ENCODE measurements around the gene NHSL1. TPM values are rescaled to one million over a fixed set of nuclear protein-coding genes. Genes with fewer than 3 reads are reported as not detected.

NHSL1 gene
- total RNA-seq, 1 donor from 2014 or later = 23.1 TPM

DNA sequence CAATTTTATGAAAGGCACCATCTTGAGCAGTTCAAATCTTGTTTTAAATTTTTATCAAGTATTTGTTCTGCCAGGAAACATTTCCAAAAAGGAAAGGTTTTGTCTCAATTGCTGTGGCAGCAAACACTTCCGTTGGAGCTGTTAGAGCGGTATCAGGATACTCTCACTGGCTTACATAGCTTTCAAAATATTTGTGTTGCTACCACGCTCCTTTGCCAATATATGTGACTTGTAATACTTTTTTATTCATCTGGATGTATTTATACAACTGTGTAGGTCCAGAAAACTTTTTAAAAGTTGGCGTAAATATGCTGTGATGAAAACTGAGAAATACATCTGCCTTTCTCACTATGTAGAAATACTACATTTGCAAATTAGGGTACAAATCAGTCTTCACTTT, 37.8 kb upstream of the NHSL1 start:
- Histone ChIP-seq H3K27me3 (no peaks in the 10 kb centered on the region), H3K36me3 (no peaks in the 10 kb centered on the region), H3K4me1 (peaks cover 14% of the 10 kb centered on the region), H3K4me3 (no peak overlapping the region), H3K27ac (no peak overlapping the region), H3K9me3 (no peaks in the 10 kb centered on the region)
- TF ChIP-seq CTCF (IDR thresholded peaks at IDR 0.05) = no peak
- TF ChIP-seq POLR2A (IDR thresholded peaks at IDR 0.05) = no peak
- no peak for TF ChIP-seq POLR2AphosphoS5 (IDR thresholded peaks at IDR 0.05; ENCODE audit: insufficient read depth in 1 of 2, low read depth in 1 of 2)
- DNase-seq (ENCODE audit: extremely low spot score in 2 of 2) = no peak
- intact Hi-C loops (cut with DNase I) = no loop called here

DNA sequence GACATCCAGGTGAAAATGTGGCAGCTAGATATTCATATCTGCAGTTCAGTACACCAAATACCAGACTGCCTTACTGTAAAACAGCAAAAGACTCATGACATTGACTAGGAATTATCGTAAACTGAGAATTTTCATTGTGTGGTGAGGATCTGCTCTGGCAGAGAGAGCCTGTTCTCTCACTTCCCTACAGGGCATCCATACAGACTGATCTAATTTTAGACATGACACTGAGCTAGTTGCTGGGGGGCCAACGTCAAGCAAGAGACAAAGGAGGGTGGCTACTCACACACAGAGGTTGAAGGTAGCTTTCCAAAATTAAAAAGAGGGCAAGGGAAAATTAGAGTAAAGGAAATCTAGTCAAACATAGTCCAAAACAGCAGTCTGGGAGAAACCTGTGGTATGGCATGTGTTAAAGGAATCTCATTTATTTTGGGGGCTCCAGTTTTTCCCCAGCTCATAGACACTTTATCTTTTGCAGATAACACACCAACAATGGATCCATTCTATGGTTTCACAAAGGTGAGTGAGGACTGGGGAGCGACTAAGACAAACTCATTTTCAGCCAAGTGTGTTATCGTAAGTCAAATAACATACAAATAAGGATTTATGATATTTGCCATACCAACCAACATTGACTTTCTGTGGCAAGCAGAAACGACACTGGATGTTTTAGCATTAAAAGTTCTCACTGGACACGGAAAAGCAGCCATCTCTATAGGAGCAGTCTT, 36.6 kb upstream of the NHSL1 start:
- DNase-seq (ENCODE audit: extremely low spot score in 2 of 2) = no peak
- Histone ChIP-seq H3K27me3 (no peaks in the 10 kb centered on the region), H3K4me3 (no peak overlapping the region), H3K4me1 (peaks cover 10% of the 10 kb centered on the region), H3K36me3 (no peaks in the 10 kb centered on the region), H3K9me3 (no peaks in the 10 kb centered on the region), H3K27ac (no peak overlapping the region)
- intact Hi-C loops (cut with DNase I) = no loop called here
- TF ChIP-seq POLR2A (IDR thresholded peaks at IDR 0.05) (no peak), CTCF (IDR thresholded peaks at IDR 0.05) (no peak), POLR2AphosphoS5 (IDR thresholded peaks at IDR 0.05; ENCODE audit: insufficient read depth in 1 of 2, low read depth in 1 of 2) (no peak)

DNA sequence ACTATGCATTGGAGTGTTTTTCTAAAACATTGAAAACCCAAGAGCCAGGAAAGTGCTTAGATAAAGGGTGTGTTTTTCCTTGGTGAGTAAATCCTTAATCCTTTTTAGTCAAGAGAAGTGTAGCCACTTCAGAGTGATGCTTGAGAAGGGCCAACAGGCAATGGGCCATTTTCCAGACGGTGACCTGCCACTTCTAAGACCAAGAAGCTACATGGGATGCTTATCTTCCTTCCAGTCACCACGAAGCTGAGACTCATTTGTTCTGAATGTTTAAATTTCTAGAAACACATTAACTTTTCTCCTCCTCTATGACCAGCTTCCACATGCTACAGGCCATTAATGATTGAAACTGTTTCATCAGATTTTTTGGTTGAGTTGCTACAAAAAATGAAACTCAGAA, 34.4 kb upstream of the NHSL1 start:
- intact Hi-C loops (cut with DNase I) = no loop called here
- no peak for DNase-seq (ENCODE audit: extremely low spot score in 2 of 2)
- no peaks in the 10 kb centered on the region for H3K36me3 ChIP-seq
- no peaks in the 10 kb centered on the region for H3K4me1 ChIP-seq
- no peaks in the 10 kb centered on the region for H3K27me3 ChIP-seq
- no peak overlapping the region for H3K4me3 ChIP-seq
- TF ChIP-seq CTCF (IDR thresholded peaks at IDR 0.05) = no peak
- no peak for TF ChIP-seq POLR2AphosphoS5 (IDR thresholded peaks at IDR 0.05; ENCODE audit: insufficient read depth in 1 of 2, low read depth in 1 of 2)
- no peak for TF ChIP-seq POLR2A (IDR thresholded peaks at IDR 0.05)
- H3K27ac ChIP-seq = no peak overlapping the region
- no peaks in the 10 kb centered on the region for H3K9me3 ChIP-seq

- Histone ChIP-seq H3K4me3 (no peak overlapping the region), H3K27me3 (no peaks in the 10 kb centered on the region), H3K36me3 (no peaks in the 10 kb centered on the region), H3K4me1 (no peaks in the 10 kb centered on the region), H3K9me3 (no peaks in the 10 kb centered on the region), H3K27ac (no peak overlapping the region)
- intact Hi-C loops (cut with DNase I) = no loop called here
- DNase-seq (ENCODE audit: extremely low spot score in 2 of 2) = no peak
- TF ChIP-seq CTCF (IDR thresholded peaks at IDR 0.05) (no peak), POLR2AphosphoS5 (IDR thresholded peaks at IDR 0.05; ENCODE audit: insufficient read depth in 1 of 2, low read depth in 1 of 2) (no peak), POLR2A (IDR thresholded peaks at IDR 0.05) (no peak)
These were observed 32.1 kb upstream of the NHSL1 start for GRCh38 chr6:138531387-138531786.

- Histone ChIP-seq H3K9me3 (no peaks in the 10 kb centered on the region), H3K27ac (no peak overlapping the region), H3K4me3 (no peak overlapping the region), H3K27me3 (no peaks in the 10 kb centered on the region), H3K36me3 (no peaks in the 10 kb centered on the region), H3K4me1 (no peaks in the 10 kb centered on the region)
- no peak for DNase-seq (ENCODE audit: extremely low spot score in 2 of 2)
- TF ChIP-seq POLR2A (IDR thresholded peaks at IDR 0.05) (no peak), POLR2AphosphoS5 (IDR thresholded peaks at IDR 0.05; ENCODE audit: insufficient read depth in 1 of 2, low read depth in 1 of 2) (no peak), CTCF (IDR thresholded peaks at IDR 0.05) (no peak)
- intact Hi-C loops (cut with DNase I) = no loop called here
These were observed 30.2 kb upstream of the NHSL1 start for GRCh38 chr6:138529478-138529877.
